ENCODE data around the gene MTERF4.

The MTERF4 gene

GRCh38 chr2:241102239-241102803 lies at the start of gene MTERF4:
MTERF4 (minus strand) TSS chr2:241102287; CDS start chr2:241102273, 14 bp downstream.
- in situ Hi-C loops (cut with MboI; ENCODE audit: low sequenced_read_pairs): no loop called here

GRCh38 chr2:241150660-241151530 lies 48.8 kb upstream of the MTERF4 start:
- in situ Hi-C loops (cut with MboI; ENCODE audit: low sequenced_read_pairs): no loop called here

GRCh38 chr2:241149925-241150659 lies 48.0 kb upstream of the MTERF4 start, which contains the start of gene PPP1R7:
PPP1R7 (plus strand) TSS chr2:241150467; CDS start chr2:241150496, 29 bp downstream.
- in situ Hi-C loops (cut with MboI; ENCODE audit: low sequenced_read_pairs): no loop called here

- in situ Hi-C loops (cut with MboI; ENCODE audit: low sequenced_read_pairs): no loop called here
Observed at GRCh38 chr2:241149675-241149924, 47.5 kb upstream of the MTERF4 start.

- in situ Hi-C loops (cut with MboI; ENCODE audit: low sequenced_read_pairs): no loop called here
Observed at GRCh38 chr2:241148891-241149674, 47.0 kb upstream of the MTERF4 start, which contains the start of gene PASK. PASK (minus strand) TSS chr2:241149472; CDS start chr2:241143032, 6,440 bp downstream.

- in situ Hi-C loops (cut with MboI; ENCODE audit: low sequenced_read_pairs): no loop called here
Observed at GRCh38 chr2:241148239-241148638, 46.2 kb upstream of the MTERF4 start.

GRCh38 chr2:241147336-241147735 lies 45.2 kb upstream of the MTERF4 start:
- in situ Hi-C loops (cut with MboI; ENCODE audit: low sequenced_read_pairs): no loop called here

GRCh38 chr2:241146286-241146685 lies 44.2 kb upstream of the MTERF4 start:
- in situ Hi-C loops (cut with MboI; ENCODE audit: low sequenced_read_pairs): no loop called here

- in situ Hi-C loops (cut with MboI; ENCODE audit: low sequenced_read_pairs): no loop called here
Observed at GRCh38 chr2:241142593-241142992, 40.5 kb upstream of the MTERF4 start.

- in situ Hi-C loops (cut with MboI; ENCODE audit: low sequenced_read_pairs): no loop called here
Observed at GRCh38 chr2:241142063-241142462, 40.0 kb upstream of the MTERF4 start.

- in situ Hi-C loops (cut with MboI; ENCODE audit: low sequenced_read_pairs): no loop called here
Observed at GRCh38 chr2:241141214-241141770, 39.2 kb upstream of the MTERF4 start.

- in situ Hi-C loops (cut with MboI; ENCODE audit: low sequenced_read_pairs): no loop called here
Observed at GRCh38 chr2:241140445-241140840, 38.4 kb upstream of the MTERF4 start.

- in situ Hi-C loops (cut with MboI; ENCODE audit: low sequenced_read_pairs): no loop called here
Observed at GRCh38 chr2:241139531-241140444, 37.7 kb upstream of the MTERF4 start.

- in situ Hi-C loops (cut with MboI; ENCODE audit: low sequenced_read_pairs): no loop called here
Observed at GRCh38 chr2:241138471-241138870, 36.4 kb upstream of the MTERF4 start.

- in situ Hi-C loops (cut with MboI; ENCODE audit: low sequenced_read_pairs): no loop called here
Observed at GRCh38 chr2:241137276-241138190, 35.4 kb upstream of the MTERF4 start.

GRCh38 chr2:241136661-241137260 lies 34.7 kb upstream of the MTERF4 start:
- in situ Hi-C loops (cut with MboI; ENCODE audit: low sequenced_read_pairs): no loop called here

GRCh38 chr2:241136191-241136590 lies 34.1 kb upstream of the MTERF4 start:
- in situ Hi-C loops (cut with MboI; ENCODE audit: low sequenced_read_pairs): no loop called here

- in situ Hi-C loops (cut with MboI; ENCODE audit: low sequenced_read_pairs): no loop called here
Observed at GRCh38 chr2:241135737-241136136, 33.6 kb upstream of the MTERF4 start.

All from hTERT RPE-1 (cell line).